Measurements from ENCODE around the gene NAIF1. TPM values are rescaled to one million over a fixed set of nuclear protein-coding genes. Genes with fewer than 3 reads are reported as not detected.
"Not testable (repeated sequence)": the region's sequence is repeated elsewhere in the genome, so short reads cannot be mapped to it uniquely, and the experiment has no call there.

NAIF1 gene
- total RNA-seq, 1 experiment from 2014 or later = 25.5 TPM

DNA sequence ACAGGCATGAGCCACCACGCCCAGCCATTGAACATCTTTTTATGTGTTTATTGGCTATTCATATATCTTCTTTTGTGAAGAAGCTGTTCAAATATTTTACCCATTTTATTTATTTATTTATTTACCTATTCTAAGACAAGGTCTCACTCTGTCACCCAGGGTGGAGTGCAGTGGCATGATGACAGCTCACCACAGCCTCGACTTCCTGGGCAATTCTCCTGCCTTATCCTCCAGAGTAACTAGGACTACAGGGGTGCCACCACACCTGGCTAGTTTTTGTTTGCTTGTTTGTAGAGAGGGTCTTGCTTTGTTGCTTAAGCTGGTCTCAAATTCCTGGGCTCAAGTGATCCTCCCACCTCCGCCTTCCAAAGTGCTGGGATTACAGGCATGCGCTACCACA, 33.5 kb downstream of the NAIF1 start:
- DNase-seq (ENCODE audit: low read depth) = no peak

DNA sequence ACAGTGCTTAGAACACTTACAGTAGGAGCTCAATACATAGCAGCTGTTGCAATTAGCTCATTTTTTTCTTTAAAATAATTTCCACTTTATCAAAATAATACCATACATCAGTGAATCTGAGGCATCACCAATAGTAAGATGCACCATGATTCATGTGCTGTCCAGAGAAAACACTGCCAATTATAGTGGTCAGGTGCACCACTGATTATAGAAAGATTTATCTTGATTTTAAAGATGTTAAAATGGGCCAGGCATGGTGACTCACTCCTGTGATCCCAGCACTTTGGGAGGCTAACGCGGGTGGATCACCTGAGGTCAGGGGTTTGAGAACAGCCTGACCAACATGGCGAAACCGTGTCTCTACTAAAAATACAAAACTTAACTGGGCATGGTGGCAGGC, 39.4 kb downstream of the NAIF1 start:
- DNase-seq (ENCODE audit: low read depth) = no peak

DNA sequence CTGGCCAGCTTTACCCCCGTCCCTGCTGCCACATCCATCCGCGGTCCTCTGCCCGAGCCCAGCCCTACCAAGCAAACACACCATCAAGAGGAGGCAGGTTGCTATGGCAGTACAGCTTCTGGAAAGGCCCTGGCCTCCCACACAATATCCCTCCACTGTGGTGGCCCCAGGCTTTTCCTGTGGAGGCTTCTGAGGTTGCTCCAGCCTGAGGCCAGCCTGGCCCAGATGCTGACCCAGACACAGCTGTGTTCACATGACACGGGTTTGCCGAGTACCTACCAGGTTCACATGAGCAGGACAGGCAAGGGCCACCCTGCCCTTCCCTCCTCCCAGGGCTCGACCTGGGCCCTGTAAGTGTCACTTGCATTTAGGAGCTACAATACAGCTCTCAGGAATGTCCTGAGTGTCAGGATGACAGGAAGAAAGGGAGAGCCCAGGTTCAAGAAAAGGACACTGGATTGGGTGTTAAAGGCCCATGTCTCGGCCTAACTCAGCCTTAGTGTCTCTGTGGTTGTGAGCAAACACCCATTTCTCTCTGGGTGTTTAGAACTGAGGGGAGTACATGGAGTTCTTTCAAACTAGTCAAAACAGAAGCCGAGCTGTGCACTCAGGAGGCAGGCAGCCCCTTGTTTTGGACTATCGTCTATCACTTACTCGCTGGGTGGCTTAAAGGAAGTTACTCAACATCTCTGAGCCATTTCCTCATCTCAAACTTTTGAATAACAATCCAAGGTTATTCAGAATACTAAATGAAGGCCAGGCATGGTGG, 40.2 kb downstream of the NAIF1 start:
- DNase-seq (ENCODE audit: low read depth) = peak; percentile 53

DNA sequence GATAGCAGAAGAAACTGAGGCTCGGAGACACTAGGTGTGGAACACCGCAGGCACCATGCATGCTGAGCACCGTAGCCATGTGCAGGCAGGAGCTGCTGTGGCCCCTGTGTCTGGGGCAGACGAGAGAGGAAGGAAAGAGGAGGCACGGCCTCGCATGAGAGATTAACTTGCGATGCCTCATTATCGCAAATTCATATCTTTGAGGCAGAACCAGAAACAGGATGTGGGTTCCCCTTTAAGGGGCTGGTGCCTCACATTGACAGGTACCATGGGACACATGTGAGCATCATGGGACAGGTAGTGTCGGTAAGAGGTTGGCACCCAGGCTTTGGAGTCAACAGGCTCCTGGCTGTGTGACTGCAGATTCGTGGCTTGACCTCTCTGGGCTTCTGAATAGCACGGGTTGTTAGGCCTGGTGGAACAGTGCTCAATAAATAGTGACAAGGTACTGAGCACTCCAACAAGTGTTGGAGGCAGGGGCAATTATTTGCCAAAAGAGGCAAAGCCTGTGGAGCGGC, 40.8 kb downstream of the NAIF1 start:
- no peak for DNase-seq (ENCODE audit: low read depth)

DNA sequence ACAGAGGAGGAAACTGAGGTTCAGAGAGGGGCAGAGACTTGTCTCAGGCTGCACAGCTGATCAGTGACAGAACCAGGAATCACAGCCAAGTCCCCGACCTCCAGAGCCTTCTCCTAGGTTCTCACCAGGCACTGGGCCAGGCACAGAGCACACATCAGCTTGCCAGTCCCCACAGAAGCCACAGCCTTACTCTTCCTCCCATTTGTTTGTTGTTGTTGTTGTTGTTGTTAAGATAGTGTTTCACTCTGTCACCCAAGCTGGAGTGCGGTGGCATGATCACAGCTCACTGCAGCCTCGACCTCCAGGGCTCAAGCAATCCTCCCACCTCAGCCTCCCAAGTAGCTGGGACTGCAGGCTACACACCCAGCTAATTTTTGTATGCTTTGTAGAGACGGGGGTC, 41.4 kb downstream of the NAIF1 start:
- no peak for DNase-seq (ENCODE audit: low read depth)

DNA sequence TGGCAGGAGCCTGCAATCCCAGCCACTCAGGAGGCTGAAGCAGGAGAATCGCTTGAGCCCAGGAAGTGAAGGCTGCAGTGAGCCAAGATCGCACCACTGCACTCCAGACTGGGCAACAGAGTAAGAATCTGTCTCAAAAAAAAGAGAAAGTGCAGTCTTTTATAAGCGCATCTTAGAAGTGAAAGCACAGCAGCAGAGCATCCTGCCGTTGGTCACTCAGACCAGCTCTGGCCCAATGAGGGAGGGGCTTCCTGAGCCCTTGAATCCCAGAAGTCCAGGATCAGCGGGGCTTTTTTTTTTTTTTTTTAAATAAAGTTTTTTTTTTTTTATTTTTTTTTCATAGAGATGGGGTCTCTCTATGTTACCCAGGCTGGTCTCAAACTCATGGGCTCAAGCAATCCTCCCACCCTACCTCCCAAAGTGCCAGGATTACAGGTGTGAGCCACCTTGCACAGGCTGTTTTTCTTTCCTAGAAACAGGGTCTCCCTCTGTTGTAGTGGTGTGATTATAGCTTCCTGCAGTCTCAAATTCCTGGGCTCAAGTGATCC, 42.3 kb downstream of the NAIF1 start:
- no peak for DNase-seq (ENCODE audit: low read depth)

DNA sequence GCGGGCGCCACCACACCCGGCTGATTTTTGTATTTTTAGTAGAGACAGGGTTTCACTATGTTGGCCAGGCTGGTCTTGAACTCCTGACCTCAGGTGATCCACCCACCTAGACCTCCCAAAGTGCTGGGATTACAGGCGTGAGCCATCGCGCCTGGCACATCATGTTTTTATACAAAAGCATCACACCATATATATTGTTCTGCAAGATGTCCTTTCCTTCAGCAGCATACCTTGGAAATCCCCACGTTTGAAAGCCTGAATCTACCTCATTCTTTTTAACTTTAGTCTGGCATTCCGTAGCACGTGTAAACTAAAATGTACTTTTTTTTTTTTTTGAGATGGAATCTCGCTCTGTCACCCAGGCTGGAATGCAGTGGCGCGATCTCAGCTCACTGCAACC, 43.4 kb downstream of the NAIF1 start:
- not testable (repeated sequence) for DNase-seq (ENCODE audit: low read depth)

DNA sequence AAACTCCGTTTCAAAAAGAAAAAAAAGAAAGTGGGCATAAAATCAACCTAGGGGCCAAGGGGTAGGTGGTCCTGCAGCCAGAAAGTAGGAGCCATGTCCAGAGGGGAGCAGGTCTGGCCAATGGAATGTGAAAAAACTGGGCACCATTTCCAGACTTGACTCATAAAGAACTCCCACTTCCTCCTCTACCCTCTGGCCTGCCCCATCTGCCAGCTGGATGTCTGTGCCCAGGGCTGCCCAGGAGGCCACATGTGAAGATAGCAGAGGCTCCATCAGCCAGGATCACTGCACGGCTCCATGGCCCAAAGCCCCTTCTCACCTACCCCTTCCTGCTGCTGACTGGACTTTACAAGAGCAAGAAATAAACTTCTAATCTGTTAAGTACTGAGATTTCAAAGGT, 44.2 kb downstream of the NAIF1 start:
- DNase-seq (ENCODE audit: low read depth) = peak; percentile 69

DNA sequence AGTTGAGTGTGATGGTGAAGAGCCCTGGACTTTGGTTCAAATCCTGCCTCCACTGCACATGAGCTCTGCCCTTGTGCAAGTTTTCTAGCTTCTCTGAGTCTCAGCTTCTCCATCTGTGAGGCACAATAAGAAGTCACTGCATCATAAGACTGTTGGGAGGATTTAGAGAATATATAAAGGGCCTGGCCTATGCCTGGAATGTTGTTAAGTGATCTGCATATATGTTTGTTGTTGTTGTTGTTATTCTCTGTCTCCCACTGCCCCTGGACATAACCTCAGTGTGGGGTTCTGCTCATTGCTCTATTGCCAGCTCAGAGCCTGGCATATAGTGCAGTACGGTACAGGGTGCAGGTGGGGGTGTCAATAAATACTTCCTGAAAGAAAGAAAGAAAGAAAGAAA, 46.0 kb downstream of the NAIF1 start:
- DNase-seq (ENCODE audit: low read depth) = no peak

DNA sequence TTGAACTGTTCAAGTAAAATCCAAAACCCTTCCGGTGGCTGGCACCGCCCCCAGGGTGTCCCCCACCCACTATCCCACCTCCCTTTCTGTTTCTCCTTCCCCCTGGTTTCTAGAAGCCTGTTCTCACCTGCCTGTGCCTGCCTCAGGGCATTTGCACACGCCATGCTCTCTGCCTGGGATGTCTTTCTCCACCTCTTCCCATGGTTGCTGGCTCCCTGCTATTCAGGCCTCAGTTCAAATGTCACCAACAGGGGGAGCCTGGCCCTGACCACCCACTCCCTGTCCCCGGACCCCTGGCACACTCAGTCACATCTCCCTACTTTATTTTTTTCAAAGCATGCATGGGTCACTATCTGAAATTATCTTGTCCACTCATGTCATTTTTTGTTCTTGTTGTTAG, 46.4 kb downstream of the NAIF1 start:
- DNase-seq (ENCODE audit: low read depth) = no peak

DNA sequence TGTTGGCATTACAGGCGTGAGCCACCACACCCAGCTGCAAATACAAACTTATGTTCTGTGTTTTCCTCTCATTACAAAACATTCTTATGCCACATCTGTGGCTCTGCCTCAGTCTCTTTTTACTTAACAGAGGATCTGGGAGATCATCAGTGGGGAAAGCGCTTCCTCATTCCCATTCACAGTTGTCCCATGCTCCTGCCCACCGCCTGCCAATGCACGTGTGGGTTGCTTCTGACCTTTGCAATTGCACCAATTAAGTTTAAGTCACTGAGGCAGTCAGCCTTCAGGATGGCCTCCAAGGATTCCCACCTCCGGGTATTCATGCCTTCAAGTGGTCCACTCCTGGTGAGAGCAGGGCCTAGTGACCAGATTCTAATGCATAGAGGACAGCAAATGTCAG, 51.4 kb downstream of the NAIF1 start:
- no peak for DNase-seq (ENCODE audit: low read depth)

Other genes with a start within 250 kb of the NAIF1 start
- 2.6 and 4.1 TPM in 2 replicates for gene ENG, start 212.7 kb downstream of the NAIF1 start, total RNA-seq (2014; rRNA removed; shearing (Covaris generic))
- gene AK1, start 189.6 kb downstream of the NAIF1 start, total RNA-seq (2014; rRNA removed; shearing (Covaris generic)) = 37.5 and 73.4 TPM in 2 replicates
- 11.3 and 12.7 TPM in 2 replicates for gene ST6GALNAC6, start 167.7 kb downstream of the NAIF1 start, total RNA-seq (2014; rRNA removed; shearing (Covaris generic))
- gene ST6GALNAC4, start 150.3 kb downstream of the NAIF1 start, total RNA-seq (2014; rRNA removed; shearing (Covaris generic)) = 29.1 and 78.4 TPM in 2 replicates
- 0.18 and 0.51 TPM in 2 replicates for gene PIP5KL1, start 136.5 kb downstream of the NAIF1 start, total RNA-seq (2014; rRNA removed; shearing (Covaris generic))
- 51.9 and 56.2 TPM in 2 replicates for gene DPM2, start 129.5 kb downstream of the NAIF1 start, total RNA-seq (2014; rRNA removed; shearing (Covaris generic))
- 2.9 and 6.3 TPM in 2 replicates for gene EEIG1, start 86.3 kb downstream of the NAIF1 start, total RNA-seq (2014; rRNA removed; shearing (Covaris generic))
- gene SLC25A25, start 912 bp upstream of the NAIF1 start, total RNA-seq (2014; rRNA removed; shearing (Covaris generic)) = 23.5 and 30.5 TPM in 2 replicates
- 109 and 136 TPM in 2 replicates for gene PTGES2, start 60.4 kb upstream of the NAIF1 start, total RNA-seq (2014; rRNA removed; shearing (Covaris generic))
- not detected in 2 replicates for gene LCN2, start 82.1 kb upstream of the NAIF1 start, total RNA-seq (2014; rRNA removed; shearing (Covaris generic))
- gene BBLN, start 92.9 kb upstream of the NAIF1 start, total RNA-seq (2014; rRNA removed; shearing (Covaris generic)) = 121 and 122 TPM in 2 replicates
- gene CIZ1, start 124.3 kb upstream of the NAIF1 start, total RNA-seq (2014; rRNA removed; shearing (Covaris generic)) = 35.8 and 36.2 TPM in 2 replicates
- 8.5 and 12.3 TPM in 2 replicates for gene DNM1, start 136.1 kb upstream of the NAIF1 start, total RNA-seq (2014; rRNA removed; shearing (Covaris generic))
- 76.5 and 85.5 TPM in 2 replicates for gene GOLGA2, start 208.7 kb upstream of the NAIF1 start, total RNA-seq (2014; rRNA removed; shearing (Covaris generic))
- gene SWI5, start 209.0 kb upstream of the NAIF1 start, total RNA-seq (2014; rRNA removed; shearing (Covaris generic)) = 72.8 and 93.9 TPM in 2 replicates

All from Daoy (cell line).